Stimulated activated CD4-positive, alpha-beta T cell treated with anti-CD3 and anti-CD28 coated beads, Interleukin-12 subunit alpha, Interleukin-12 subunit beta, amount 100 ng/mL, for 24 hours (primary cell): ENCODE measurements around the gene LRRC72.
"Not testable (repeated sequence)": the region's sequence is repeated elsewhere in the genome, so short reads cannot be mapped to it uniquely, and the experiment has no call there.

Experiments
- DNase-seq, 2 experiments: peaks; one replicate each; pipeline ENCODE4 v3.0.0-alpha.2; 2020; ENCODE audit warnings: low read depth in 2 of 2

Gene LRRC72

DNA sequence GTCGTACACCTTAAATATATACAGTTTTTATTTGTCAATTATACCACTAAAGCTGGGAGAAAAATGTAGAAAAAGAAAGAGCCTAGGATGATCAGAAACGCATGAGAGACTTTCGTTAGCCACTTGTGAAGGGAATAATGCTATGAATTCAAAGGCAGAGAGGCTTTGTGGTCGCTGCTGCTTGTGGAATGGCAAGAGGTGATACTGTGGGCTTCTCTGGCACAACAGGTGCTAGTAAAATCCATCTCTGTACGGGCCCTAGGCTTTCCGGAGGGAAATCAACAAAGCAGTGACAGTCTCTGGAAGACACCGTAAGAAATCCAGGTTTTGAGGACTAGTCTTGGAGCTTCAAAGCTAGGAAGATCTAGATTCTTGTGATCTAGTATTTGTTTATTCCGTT, 52.6 kb downstream of the LRRC72 start:
- DNase-seq = no peak

DNA sequence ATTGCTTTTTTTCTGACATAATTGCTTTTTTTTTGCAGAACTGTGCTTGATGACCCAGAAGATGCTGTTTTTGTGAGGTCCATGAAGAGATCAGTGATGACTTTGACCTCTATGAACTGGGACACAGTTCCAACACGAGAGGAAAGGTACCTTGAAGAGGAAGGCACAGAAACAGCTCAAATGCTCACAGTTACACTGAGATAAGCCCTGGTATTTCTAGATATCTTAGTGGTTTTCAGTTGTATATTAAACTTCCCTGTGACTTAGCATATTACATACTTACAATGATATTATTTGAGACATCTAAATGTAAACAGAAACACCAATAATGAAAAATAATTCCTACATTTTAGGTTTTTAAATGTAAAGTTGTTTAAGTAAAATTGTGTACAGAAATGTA, 54.7 kb downstream of the LRRC72 start:
- no peak for DNase-seq

GRCh38 chr7:16583834-16584233, 57.2 kb downstream of the LRRC72 start:
- no peak for DNase-seq

DNA sequence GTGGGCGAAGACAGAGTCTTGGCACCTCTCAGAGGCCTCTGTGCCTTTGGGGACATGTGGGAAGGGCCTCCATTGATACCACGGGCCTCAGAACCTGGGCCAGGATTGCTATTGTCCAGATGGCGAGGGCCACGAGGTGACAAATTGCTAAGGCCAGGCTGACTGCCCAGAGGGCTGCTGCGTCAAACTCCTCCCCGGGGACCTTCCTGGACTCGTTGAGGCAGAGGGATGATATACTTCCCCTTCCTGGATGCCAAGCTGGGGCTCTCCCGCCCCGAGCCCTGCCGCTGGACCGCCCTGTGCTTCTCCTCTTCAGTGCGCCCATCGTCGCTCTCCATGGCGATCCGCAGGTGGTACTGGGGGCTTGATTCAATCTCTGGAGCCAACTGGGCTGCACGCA, 58.9 kb downstream of the LRRC72 start:
- DNase-seq = no peak

GRCh38 chr7:16586081-16586874, 59.7 kb downstream of the LRRC72 start:
- DNase-seq = no peak

DNA sequence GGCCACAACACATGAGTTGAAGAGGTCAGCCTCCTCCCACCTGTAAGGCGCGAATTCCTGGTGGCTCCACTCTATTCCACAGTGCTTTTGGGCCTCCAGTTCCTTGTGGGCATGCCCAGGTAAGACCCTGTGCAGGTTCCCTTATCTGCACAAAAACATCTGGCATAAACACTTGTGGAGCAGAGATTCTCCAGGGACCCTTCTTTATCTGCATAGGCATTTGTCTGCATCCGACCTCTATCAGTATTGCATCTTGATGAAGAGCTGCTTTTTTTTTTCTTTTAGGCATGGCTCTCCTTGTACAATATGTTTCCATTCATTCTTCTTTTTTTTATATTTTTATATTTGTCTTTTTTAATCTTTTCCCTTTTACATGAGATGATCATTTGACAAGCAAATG, 60.5 kb downstream of the LRRC72 start:
- DNase-seq = no peak

GRCh38 chr7:16587790-16588189, 61.2 kb downstream of the LRRC72 start:
- no peak for DNase-seq

GRCh38 chr7:16589881-16590280, 63.3 kb downstream of the LRRC72 start:
- DNase-seq = no peak

DNA sequence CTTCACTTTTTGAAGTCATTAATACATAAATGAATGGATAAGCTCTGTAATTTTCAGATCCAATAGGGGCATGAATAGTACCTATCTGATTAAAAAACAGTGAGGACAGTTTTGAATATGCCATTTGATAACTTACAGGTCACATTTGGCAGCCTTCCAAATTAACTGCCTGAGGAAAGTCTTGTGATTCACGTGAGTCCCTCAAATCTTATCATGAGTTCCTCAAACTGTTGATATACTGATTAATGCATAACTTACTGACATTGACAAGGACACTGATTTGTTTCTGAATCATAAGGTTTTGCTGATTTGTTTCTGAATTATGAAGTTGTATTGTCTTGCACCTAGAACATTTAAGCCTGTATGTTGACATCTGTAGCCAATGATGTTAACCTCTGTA, 63.8 kb downstream of the LRRC72 start:
- no peak for DNase-seq

DNA sequence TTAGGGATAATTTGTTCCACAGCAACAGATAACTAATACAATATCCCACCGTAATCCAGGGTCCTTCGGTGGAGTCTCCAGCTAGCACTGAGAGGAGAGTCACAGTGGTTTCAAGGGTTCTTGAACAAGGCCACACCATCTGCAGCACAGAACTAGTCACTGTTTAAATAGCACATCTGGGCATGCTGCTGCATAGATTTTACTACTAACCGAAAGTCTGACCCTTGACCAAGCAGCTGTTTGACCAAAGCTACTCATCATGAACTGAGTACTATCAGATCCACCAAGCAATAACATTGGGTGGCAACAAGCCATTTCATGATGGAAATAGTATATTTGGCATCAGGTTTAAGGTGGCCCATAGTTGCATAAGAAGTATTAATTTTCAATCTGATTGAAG, 65.8 kb downstream of the LRRC72 start:
- DNase-seq = no peak

- DNase-seq = no peak
Observed at GRCh38 chr7:16594061-16594460, 67.4 kb downstream of the LRRC72 start.

DNA sequence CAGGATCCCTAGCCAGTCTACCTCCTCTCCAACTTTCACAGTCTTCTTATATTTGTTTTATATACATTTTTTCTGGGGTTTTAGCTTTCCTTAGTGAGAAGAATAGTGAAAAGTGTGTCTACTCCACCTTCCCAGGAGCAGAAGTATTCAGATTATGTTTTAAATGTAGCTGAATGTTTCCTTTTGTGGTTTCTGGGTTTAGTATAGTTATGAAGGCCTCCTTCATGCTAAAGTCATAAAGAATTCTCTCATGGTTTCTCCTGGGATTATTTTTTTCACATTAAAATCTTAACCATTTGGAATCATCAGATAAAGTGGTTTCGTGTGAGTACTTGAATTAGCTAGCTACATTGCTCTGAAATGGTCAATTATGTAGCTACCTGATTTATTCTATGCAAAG, 68.1 kb downstream of the LRRC72 start:
- DNase-seq = no peak

- DNase-seq = not testable (repeated sequence)
Observed at GRCh38 chr7:16595596-16595995, 69.0 kb downstream of the LRRC72 start.

DNA sequence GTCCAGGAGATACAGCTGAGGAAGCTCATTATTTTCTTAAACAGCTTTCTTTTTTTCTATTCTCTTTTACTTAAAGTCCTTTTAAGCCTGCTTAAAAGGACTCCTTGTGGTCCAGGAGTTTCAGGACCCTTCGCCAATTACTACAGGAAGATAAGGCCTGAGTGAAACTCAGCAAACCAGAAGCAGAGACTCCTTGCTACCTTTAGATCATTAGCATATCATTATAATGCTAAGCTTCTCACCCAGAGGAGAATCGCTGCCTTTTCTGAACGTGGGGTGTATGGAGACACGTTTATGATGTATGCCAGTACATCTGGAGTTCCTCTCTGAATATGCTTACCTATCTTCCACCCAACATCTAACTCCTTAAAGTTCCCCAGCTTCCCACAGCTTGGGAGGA, 71.4 kb downstream of the LRRC72 start:
- no peak for DNase-seq

DNA sequence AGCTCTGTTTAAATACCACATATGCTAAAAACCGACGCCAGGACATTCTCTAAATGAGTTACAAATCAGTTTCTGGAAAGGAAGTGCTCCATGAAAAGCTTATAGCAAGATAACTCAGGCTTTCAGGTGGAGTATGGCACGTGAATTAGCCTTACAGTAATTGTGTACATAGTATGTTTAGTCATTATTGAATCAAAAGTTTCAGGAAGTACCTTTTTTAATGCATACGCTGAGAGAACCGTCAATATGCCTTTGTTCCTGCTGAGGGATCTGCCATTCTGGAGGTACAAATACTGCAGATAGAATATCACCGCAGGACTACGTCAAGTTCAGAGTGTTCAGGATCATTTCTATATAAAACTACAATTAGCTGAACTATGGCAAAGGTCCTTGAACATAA, 73.2 kb downstream of the LRRC72 start:
- no peak for DNase-seq

- no peak for DNase-seq
Observed at GRCh38 chr7:16603633-16604032, 77.0 kb downstream of the LRRC72 start.

DNA sequence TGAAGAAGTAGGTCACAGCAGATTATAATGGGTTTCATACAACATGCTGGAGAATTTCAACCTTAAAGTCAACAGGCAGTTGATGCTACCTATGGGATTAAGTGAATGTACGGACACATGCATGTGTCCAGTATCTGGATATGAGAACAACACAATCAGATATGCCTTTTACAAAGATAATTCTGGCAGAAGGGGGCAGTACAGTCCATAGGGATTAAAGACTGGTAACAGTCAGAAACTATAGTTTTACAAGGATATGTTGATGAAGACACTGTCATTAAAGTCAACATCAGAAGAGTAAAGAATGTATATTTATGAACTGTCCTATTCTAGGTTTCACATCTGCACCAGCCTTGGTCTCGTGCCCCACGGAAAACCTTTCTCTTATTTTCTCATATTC, 77.4 kb downstream of the LRRC72 start:
- DNase-seq = no peak

DNA sequence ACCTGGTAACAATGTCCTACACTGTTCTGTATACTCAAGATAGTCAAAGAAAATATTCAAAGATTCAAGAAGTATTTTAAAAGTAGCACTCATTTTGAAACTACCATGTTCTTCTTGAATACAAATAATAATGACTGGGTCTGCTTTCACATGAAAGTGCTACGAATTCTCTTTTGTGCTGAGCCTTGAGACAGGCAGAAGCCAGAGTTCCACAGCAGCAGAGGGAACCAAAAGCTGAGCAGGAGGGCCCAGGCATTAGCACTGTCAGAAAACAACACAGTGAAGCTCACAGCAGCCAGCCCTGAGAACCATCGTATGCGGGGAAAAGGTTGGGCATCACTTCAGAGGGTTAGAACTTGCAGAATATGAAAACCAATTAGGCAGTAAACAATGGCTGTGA, 80.1 kb downstream of the LRRC72 start:
- no peak for DNase-seq

DNA sequence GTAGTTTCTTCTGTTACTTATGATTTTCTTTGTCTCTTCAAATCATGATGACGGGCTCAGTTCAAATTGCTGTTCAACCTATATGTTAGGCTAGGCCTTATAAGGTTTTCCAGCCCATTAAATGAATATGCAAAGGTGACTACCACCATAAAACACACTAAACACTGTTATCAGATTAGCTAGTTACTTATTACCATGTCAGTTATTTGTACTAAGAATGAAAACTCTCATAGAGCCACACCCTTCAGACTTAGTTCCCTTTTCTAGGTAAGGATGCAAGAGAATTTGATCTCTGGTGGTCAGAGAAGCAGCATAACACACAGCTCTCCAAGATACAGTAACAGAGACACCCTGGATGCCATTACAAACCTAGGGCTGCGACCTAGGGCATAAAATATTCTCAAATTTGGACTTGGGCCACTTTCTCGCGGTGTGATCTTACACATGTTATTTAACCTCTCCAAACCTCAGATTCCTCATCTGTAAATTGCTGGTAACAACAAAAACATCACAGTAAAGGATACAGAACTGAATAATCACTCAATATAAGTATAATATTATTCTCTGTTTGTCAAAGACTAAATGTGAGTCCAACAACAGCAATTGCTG, 83.3 kb downstream of the LRRC72 start:
- no peak for DNase-seq

DNA sequence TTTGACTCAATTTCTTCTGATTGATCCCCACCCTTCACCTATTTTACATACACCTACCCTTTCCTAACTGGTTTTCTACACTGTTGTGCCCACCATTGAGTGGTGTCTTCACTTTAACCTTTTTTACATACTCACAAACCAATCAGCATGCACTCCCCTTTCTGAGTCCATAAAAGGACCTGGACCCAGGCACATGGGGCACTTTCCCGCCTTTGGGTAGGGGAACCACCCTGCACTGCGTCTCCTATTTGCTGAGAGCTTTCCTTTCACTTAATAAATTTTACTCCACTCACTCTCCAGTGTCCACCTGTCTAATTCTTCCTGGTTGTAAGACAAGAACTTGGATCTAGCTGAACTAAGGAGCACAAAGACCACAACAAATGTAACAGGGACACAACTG, 85.1 kb downstream of the LRRC72 start:
- no peak for DNase-seq

DNA sequence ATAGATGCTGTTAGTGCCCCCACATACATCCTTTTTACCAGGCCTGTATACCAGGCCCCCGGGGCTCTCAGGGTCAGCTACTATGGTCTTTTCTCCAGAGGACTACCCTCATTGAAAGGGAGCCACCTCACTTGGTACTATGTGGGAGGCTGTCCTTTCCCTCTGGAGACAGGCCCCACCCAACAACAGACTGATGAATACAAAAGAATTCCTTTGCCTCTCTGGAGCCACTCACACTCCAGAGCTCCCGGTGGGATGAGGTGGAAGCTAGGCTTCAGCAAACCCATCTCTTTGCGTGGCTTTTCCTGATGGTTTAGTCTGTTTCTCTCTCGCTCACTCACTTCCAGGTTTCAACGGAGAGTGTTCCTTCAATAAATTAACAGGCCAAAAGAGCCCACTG, 88.6 kb downstream of the LRRC72 start:
- no peak for DNase-seq

GRCh38 chr7:16616122-16616521, 89.5 kb downstream of the LRRC72 start:
- DNase-seq = no peak

- no peak for DNase-seq
Observed at GRCh38 chr7:16616542-16616941, 89.9 kb downstream of the LRRC72 start.

- DNase-seq = no peak
Observed at GRCh38 chr7:16619979-16620408, 93.4 kb downstream of the LRRC72 start.
